HG03469 (cell line): ENCODE measurements around the gene TBL3.

Source experiments
- ATAC-seq: cut with Tn5 transposase; IDR thresholded peaks from one replicate; pipeline ENCODE4 v1.9.1; 2021; ENCODE audit warnings: mild to moderate bottlenecking, moderate library complexity, moderate number of reproducible peaks; ENCODE audit not compliant: unreplicated experiment

The TBL3 gene

DNA sequence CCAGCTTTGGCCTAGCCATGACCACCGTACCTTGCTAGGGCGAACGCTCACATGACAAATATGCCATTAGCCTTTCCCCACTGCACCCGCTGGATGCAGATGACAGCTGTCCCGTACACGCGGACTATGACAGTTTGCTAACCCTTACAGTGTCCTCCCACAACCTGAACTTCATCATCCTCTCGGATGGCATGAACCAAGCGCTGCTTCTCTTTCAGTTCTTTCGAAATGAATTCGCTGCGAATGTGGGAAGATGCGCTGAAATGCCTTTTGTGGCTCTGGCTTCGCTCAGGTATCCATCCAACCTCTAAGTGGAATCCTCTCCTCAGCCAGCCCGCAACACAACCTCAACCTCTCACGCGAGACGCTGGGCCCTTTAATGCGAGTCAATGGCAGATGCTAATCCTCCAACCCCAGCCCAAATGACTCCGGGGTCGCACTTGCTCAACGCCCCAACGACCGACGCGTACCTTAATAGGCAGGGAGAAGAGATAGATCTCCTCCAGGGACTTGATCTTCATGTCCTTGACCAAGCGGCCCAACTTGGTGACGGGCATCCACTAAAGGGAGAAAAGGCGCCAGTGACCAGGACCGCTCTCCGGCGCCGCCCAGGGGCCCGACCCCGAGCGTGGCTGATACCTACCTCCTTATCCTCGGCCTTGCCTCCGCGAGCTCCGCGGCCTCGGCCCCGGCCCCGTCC, 7.9 kb upstream of the TBL3 start:
- no peak for ATAC-seq

DNA sequence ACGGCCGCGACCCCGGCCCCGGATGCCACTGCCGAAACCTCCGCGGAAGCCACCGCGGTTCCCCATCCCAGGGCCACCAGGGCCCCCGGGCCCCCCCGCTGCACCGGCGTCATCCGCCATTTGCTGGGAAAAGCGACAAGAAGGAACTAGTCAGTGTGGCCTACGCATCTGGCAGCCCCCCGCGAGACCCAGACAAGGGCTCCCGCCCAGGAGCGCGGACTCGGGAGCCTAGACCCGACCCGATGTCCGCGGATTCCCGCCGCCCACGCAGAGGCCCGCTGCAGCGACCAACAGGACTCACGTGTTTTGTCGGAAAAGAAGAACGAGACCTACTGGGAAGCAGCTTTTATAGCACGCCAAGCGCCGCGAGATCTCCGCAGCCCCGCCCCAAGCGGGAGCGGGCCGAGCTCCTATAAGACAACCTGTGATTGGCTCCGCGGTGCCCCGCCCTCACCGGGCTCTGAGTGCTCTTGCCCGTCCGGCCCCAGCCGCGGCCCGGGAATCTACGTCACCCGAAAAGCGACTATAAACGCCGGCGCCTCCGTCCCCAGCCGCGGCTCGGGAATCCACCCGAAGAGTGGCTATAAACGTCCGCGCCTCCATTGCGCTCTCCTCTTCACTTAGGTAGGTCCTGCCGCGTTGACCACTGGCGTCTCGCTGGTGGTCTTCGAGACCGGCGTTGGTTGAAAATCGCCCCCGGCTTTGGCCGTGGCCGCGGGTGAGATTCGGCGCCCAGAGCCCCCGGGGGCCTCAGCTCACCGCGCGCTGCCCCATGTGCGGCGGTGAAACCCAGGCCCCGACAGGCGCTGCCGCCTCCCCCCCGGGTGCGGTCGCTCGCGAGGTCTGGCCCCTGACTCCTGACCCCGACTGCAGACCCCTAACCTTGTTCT, 7.1 kb upstream of the TBL3 start, which contains the start of gene RPS2:
RPS2 (minus strand) TSS at position 321 of the 890 bp plus-strand sequence; CDS start at position 120, 201 bp downstream.
- ATAC-seq, result peak; percentile 68

DNA sequence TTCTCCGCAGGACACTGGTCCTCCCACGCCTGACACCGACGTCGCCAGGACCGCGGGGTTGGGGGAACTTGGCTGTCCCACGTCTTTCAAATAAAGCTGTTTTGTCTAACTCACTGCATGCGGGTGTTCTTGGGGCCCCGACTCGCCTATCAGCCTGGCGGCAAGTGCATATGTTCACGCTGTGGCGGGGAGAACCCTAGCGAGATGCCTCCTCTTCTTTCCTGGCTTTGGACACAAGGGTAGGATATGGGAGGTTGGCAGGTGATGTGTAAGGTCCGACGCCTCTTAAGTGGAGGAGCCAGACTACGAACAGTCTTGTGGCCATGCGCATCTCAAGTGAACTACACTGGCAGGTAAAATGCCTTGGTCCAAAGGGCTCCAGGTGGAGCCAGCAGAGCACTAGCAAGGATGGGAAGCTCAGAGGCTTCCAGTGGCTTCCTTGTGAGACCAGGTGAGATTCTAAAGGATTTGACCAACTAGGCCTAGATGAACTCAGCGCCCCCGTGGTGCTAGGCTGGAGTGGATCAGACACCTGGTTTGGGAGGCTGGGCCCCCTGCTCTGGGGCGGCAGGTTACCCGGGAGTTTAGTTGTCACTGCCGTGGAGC, 6.4 kb upstream of the TBL3 start:
- no peak for ATAC-seq

DNA sequence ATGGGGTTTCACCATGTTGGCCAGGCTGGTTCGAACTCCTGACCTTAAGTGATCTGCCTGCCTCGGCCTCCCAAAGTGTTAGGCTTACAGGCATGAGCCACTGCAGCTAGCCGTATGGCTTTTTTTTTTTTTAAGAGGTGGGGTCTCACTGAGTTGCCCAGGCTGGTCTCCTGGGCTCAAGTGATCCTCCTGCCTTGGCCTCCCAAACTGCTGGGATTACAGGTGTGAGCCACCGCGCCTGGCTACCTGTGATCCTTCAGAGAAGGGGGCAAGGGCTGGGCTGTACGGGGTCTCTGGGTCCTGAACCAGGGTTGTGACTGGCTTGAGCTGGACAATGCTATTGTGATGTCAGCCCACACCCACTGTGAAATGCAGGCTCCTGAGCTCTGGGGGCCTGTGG, 5.4 kb upstream of the TBL3 start, which contains the start of gene RNF151:
RNF151 (plus strand) TSS at position 397 of the 400 bp plus-strand sequence. CDS start 26 bp downstream, outside the sequence.
- no peak for ATAC-seq

DNA sequence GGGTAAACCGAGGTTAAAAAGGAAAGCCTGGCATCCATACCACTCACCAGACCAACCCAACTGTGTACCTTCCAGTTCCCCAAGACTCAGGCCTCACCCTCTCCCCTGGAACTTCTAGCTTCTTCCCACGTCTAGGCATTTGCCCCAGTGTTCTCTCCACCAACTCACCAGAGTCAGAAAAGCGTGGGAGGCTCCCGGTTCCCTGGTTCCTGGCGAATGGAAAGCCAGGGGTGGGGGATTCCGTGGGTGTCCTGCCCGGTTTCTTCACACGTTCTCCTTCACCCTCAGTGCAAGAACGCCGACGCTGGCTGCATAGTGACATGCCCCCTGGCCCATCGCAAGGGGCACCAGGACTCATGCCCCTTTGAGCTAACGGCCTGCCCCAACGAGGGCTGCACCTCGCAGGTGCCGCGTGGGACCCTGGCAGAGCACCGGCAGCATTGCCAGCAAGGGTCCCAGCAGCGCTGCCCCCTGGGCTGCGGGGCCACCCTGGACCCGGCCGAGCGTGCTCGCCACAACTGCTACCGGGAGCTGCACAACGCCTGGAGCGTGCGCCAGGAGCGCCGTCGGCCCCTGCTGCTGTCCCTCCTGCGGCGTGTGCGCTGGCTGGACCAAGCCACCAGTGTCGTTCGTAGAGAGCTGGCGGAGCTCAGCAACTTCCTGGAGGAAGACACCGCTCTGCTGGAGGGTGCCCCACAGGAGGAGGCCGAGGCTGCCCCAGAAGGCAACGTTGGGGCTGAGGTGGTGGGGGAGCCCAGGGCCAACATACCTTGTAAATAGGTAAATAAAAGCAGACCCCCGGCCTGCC, 3.5 kb upstream of the TBL3 start:
- no peak for ATAC-seq

DNA sequence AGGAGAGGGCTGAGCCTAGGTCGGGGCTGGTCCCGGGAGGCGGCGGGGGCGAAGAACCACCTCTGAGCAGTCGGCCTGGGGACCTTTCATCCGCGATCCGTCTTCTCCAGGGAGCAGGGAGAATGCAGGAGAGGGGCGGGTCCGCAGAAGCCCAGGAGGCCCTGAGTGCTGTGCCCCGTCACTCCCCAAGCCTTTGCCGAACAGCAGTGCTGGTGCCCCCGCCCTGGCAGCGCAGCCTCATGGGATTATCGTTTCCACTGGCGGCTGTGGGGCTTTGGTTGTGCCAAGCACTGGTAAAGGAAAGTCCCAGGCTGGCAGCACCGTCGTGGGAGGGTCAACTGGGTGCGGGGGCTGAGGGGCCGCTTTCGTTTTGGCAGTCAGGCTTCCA, 631 bp downstream of the TBL3 start:
- no peak for ATAC-seq

DNA sequence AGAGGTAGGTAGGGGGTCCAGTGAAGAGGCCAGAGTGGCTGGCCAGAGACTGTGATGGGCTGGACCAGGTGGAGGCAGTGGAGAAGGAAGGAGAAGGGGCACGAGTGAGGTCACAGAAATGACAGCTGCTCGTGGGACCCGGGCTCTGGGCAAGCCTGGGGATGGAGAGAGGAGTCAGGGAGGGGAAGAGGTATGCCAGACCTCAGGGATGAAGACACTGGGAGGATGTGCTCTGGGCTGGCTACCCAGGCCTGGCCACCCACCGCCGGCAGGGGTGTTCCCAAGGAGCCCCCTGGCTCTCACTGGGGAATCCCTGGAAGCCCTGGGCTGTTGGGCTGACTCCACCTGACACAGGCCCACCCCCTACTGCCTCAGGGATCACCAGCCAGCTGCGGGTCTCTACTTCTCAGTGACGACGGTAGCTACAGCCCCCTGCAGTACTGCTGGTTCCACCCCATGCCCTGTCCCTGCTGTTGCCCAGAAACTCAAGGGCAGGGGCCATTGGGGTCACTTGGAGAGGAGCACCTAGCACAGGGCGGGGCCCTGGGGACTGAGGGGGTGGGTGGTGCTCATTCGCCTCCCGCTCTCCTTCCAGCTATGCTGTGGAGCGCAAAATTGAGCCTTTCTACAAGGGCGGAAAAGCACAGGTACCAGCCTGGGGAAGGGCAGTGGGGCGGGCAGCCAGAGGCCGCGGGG, 1.8 kb downstream of the TBL3 start:
- no peak for ATAC-seq

DNA sequence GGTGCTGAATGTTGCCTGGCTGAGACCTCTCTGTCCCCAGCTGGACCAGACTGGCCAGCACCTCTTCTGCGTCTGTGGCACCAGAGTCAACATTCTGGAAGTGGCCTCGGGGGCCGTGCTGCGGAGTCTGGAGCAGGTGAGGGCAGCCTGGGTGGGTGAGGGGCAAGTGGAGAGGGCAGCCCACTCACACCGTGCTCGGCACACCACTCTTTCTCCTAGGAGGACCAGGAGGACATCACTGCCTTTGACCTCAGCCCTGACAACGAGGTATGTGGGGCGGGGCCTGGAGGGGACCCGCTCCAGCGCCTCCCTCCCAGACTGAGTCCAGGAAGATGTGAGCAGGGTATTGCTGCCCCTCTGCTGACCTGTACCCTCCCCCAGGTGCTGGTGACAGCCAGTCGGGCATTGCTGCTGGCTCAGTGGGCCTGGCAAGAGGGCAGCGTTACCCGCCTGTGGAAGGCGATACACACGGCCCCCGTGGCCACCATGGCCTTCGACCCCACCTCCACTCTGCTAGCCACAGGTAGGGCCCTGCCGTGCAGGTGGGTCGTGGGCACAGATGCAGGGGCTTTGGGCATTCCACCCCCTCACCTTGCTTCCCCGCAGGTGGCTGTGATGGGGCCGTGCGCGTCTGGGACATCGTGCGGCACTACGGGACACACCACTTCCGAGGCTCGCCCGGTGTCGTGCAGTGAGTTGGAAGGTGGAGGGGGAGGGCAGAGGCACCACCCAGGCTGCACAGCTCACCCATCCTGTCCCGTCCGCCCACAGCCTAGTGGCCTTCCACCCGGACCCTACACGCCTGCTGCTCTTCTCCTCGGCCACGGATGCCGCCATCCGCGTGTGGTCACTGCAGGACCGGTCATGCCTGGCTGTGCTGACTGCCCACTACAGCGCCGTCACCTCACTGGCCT, 2.6 kb downstream of the TBL3 start:
- no peak for ATAC-seq

DNA sequence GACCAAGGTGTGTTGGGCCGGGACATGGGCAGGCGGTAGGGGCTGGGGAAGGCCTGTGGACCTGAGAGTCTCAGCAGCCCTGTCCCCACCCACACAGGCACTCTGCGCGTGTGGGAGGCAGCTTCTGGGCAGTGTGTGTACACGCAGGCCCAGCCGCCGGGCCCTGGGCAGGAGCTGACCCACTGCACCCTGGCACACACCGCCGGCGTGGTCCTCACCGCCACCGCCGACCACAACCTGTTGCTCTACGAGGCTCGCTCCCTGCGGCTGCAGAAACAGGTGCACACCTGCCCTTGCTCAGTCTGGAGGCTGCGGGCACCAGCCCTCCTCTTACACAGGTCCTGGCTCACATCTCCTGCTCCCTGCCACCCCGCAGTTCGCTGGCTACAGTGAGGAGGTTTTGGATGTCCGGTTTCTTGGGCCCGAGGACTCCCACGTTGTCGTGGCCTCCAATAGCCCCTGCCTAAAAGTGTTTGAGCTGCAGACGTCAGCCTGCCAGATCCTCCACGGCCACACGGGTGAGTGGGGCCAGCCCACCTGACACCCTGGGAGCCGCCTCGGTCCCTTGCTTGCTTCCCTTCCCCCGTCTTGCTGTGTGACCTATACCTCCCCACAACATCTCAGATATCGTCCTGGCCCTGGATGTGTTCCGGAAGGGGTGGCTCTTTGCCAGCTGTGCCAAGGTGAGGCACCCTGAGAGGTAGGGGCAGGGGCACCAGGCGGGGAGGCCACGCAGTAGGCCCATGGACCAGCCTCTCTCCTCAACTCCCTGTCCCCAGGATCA, 3.8 kb downstream of the TBL3 start:
- ATAC-seq, result no peak

DNA sequence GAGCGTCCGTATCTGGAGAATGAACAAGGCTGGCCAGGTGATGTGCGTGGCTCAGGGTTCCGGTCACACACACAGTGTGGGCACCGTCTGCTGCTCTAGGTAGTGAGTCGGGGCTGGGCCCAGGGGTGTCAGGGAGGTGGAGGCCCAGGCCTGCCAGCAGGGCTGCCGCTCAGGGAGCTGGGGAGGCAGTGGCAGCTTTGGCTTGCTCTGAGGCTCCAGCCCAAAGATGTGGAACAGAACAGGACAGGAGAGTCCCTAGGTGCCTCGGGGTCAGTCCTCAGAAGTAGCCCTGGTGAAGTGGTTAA, 4.3 kb downstream of the TBL3 start:
- no peak for ATAC-seq

DNA sequence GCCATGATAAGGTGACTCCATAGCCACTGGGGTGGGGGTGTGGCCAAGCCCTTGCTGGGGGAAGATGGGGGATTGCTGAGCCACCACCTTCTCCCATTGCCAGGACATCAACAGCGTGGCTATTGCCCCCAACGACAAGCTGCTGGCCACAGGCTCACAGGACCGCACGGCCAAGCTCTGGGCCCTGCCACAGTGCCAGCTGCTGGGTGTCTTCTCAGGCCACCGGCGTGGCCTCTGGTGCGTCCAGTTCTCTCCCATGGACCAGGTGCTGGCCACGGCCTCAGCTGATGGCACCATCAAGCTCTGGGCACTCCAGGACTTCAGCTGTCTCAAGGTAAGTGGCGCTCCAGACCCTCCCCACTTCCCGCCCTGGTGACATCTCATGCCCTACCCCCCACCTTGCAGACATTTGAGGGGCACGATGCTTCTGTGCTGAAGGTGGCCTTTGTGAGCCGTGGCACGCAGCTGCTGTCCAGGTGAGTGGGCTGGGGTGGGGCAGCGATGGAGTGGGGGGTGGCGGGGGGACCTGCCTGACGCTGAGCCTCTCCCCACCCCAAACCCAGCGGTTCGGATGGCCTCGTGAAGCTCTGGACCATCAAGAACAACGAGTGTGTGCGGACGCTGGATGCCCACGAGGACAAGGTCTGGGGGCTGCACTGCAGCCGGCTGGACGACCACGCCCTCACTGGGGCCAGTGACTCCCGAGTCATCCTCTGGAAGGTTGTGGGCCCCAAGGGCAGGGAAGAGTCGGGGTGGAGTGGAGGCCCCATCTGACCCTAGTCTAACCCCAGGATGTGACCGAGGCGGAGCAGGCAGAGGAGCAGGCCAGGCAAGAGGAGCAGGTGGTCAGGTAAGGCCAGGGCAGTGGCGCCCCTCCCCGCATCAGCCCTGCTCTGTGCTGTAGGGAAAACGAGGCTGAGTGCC, 5.4 kb downstream of the TBL3 start:
- no peak for ATAC-seq

DNA sequence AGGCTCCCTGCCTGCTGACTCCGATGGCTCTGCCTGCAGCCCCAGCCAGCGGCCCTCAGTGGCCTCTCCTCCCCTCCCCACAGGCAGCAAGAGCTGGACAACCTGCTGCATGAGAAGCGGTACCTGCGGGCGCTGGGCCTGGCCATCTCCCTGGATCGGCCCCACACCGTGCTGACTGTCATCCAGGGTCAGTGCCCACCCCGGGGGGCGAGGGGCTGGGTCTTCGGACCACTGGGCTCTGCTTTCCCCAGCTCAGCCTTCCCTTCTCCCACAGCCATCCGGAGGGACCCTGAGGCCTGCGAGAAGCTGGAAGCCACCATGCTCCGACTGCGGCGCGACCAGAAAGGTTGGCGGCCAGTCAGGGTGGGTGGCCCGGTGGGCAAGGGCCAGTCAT, 6.0 kb downstream of the TBL3 start:
- no peak for ATAC-seq

DNA sequence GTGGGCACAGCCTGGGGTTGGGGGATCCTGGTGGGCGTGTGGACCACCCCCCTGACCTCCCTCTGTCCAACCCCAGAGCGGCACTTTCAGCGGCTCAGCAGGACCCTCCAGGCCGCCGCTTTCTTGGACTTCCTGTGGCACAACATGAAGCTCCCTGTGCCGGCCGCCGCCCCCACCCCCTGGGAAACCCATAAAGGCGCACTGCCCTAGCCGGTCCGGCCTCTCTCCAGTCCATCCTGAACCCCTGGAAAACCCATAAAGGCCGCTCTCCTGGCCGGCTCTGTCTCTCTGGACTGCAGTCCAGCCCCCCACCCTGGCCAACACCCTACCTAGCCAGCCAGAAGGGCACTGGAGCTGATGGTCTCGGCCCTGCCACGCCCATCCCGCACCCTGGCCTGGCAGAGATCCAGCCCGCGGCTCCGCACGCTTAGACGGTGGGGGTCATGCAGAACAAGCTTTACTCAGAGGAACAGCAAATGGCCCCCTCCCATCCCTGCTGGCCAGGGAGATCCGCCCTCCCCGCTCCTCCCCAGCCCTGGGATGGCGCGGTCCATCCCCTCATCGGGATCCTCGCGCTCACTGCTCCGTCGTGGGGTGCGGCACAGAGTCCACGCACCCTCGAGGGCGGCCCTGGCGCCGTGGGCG, 6.7 kb downstream of the TBL3 start:
- ATAC-seq, result no peak

DNA sequence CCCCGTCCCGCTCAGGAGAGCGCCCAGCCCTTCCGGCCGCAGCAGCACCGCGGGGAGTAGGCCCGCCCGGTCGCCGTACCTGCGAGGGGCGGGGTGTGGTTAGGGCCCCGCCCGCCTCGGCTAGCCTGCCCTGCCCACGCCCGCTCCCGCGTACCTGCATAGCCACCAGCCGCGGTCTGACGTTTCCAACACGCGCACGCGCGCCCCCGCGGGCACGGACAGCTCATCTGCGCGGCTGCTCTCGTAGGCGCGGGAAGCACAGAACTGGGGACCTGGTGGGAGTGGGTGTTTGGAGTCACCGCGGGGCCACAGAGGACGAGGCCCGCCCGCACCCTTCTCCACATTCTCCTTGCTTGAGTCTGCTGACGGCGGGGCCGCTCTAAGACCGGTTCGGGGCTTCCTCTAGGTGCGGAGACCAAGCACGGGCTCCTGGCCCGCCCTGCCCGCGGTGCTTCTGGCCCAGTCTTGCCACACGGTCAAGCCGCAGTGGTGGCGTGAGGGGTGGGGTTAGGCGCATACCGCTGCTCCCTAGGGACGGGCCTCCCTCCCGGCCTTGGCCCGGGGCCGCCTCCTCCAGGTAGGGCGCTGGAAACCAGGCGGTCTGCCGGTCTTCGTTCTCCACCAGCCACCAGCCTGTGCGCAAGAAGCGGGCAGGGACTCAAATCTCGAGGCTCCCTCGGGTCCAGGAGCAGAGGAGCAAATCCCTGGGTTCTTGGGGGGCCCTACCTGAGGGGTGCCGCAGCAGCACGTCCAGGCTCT, 7.6 kb downstream of the TBL3 start:
- ATAC-seq, result no peak

DNA sequence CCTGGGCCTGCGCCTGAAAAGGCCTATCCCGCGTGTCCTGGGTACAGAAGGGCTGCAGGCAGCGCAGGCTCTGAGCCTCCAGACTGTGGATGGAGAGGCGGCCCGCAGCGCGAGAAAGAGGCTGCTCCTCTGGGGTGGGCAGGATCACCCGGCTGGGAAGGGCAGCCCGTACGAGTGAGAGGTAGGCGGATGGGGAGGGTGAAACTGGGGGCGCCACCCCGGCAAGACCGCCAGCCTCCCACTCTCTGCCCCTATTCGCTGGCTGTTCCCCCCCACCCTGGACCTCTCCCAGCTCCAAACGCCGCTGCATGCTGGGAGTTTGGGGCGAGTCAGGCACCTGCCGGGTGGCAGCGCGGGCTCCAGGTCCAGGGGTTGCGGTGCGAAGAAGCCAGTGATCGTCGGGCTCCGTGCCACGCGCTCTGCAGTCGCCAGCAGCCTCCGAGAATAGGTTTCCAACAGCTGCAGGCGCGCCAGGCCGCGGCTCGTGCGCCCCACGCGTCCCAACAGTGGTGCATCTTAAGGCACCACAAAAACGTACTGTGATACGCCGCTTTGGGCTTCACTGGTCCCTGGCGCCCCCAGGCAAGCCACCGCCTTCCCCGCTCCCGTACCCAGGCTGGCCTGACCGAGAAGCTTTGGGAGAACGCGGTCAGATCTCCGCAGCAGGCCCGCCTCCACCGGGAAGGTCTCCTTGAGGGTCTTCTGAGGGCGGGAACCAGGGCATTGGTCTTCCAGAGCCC, 8.3 kb downstream of the TBL3 start:
- ATAC-seq, result no peak

DNA sequence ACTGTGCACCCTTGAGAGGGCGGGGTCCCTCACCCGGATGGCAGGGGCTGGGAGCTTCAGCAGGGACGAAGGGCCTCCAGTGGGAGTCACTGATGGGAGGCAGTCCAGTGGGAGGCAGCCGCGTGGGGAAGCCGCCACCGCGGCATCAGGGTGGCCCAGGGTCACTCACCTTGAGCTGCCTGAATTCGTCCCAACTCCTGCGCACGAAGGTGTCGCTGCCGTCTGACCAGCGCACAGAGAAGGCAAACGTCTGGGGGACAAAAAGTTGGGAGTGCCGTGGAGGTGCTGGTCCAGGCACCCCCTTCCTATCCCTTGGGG, 8.9 kb downstream of the TBL3 start:
- ATAC-seq, result no peak
